ENCODE measurements around the gene ARID3B. TPM values are rescaled to one million over a fixed set of nuclear protein-coding genes. Genes with fewer than 3 reads are reported as not detected.

ARID3B gene
- polyA plus RNA-seq, 1 of the 3 experiments (the other 2 are of a cell fraction), result 3.0 TPM

DNA sequence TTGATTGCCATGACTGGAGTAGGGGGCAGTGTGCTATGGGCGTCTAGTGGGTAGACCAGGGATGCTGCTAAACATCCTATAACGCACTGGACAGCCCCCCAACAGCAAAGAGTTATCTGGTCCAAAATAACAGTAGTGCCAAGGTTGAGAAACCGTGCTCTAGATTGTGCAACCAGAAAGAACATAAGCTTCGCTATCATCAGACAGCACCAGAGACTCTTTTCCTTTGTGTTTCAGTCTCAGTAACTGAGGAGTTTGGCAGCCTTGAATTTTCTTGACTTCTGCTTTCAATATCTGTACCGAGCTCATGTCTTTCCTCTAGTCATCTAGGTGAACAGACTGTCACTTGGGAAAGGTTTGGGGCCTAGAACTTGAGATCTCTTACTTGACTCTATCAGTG, 8.8 kb downstream of the ARID3B start:
- peaks cover 7 to 12% of the 10 kb centered on the region in 2 experiments for H3K36me3 ChIP-seq (replicated peaks in 1 of 2; ENCODE audit: control insufficient read depth in 1 of 2, insufficient read depth in 2 of 2, low read length in 1 of 2)
- DNase-seq, result no peak
- no peak overlapping the region for H3K4me3 ChIP-seq (ENCODE audit: low read depth in 2 of 2, low read length in 1 of 2)
- H3K9me2 ChIP-seq, result no peaks in the 10 kb centered on the region
- ChIA-PET POLR2A (no interaction called here), CTCF (interaction anchor here (1.3 kb wide), 1 partner anchor 85 kb away, joined by 3 read pairs; no protein-coding TSS in a partner anchor)
- no peaks in the 10 kb centered on the region for H3K9me3 ChIP-seq
- WGBS (ENCODE audit: low lambda C conversion rate), result 88% methylated on average over 5 of the region's 5 CpGs
- peaks cover 13 to 20% of the 10 kb centered on the region in 2 experiments for H3K4me1 ChIP-seq (ENCODE audit: control insufficient read depth in 1 of 2, insufficient read depth in 2 of 2, low read depth in 1 of 2, low read length in 1 of 2)
- peaks cover 18% of the 10 kb centered on the region for H3F3A ChIP-seq (replicated peaks; ENCODE audit: insufficient read depth)
- TF ChIP-seq JUND (IDR thresholded peaks at IDR 0.05) (no peak), MEF2A (IDR thresholded peaks at IDR 0.05; ENCODE audit: borderline replicate concordance, low read depth) (no peak), POLR2AphosphoS5 (IDR thresholded peaks at IDR 0.05; ENCODE audit: low read depth, low read length) (no peak), RFX5 (IDR thresholded peaks at IDR 0.05; ENCODE audit: low read length) (no peak), SIN3A (IDR thresholded peaks at IDR 0.05; ENCODE audit: borderline replicate concordance, low read depth, low read length) (no peak), GABPA (IDR thresholded peaks at IDR 0.05; ENCODE audit: low read depth) (no peak), SMC3 (IDR thresholded peaks at IDR 0.05; ENCODE audit: low read depth, low read length) (no peak), YY1 (IDR thresholded peaks at IDR 0.05; ENCODE audit: low read depth) (no peak), RCOR1 (IDR thresholded peaks at IDR 0.05; ENCODE audit: low read length) (no peak)
- TF ChIP-seq, protein P1, sequence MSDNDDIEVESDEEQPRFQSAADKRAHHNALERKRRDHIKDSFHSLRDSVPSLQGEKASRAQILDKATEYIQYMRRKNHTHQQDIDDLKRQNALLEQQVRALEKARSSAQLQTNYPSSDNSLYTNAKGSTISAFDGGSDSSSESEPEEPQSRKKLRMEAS (IDR thresholded peaks at IDR 0.05; ENCODE audit: low read depth), result no peak
- TF ChIP-seq, protein P2, sequence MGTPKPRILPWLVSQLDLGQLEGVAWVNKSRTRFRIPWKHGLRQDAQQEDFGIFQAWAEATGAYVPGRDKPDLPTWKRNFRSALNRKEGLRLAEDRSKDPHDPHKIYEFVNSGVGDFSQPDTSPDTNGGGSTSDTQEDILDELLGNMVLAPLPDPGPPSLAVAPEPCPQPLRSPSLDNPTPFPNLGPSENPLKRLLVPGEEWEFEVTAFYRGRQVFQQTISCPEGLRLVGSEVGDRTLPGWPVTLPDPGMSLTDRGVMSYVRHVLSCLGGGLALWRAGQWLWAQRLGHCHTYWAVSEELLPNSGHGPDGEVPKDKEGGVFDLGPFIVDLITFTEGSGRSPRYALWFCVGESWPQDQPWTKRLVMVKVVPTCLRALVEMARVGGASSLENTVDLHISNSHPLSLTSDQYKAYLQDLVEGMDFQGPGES (IDR thresholded peaks at IDR 0.05; ENCODE audit: low read depth, low read length), result no peak
- TF ChIP-seq, protein P3, sequence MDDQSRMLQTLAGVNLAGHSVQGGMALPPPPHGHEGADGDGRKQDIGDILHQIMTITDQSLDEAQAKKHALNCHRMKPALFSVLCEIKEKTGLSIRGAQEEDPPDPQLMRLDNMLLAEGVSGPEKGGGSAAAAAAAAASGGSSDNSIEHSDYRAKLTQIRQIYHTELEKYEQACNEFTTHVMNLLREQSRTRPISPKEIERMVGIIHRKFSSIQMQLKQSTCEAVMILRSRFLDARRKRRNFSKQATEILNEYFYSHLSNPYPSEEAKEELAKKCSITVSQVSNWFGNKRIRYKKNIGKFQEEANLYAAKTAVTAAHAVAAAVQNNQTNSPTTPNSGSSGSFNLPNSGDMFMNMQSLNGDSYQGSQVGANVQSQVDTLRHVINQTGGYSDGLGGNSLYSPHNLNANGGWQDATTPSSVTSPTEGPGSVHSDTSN (IDR thresholded peaks at IDR 0.05), result no peak
- H2AFZ ChIP-seq (ENCODE audit: low read depth), result no peak overlapping the region
- no peak overlapping the region for H3K27ac ChIP-seq (ENCODE audit: low read depth in 2 of 2, low read length in 1 of 2)
- peaks cover 11% of the 10 kb centered on the region for H3K79me2 ChIP-seq (ENCODE audit: insufficient read depth)
- H3K9ac ChIP-seq, result no peak overlapping the region
- no peaks in the 10 kb centered on the region for H3K27me3 ChIP-seq (ENCODE audit: insufficient read depth)
- peaks cover 57% of the 10 kb centered on the region for H4K20me1 ChIP-seq (ENCODE audit: insufficient read depth)
- H3K4me2 ChIP-seq, result no peak overlapping the region

- Histone ChIP-seq H3K4me3 (ENCODE audit: low read depth in 2 of 2, low read length in 1 of 2) (no peak overlapping the region), H3K9me2 (no peaks in the 10 kb centered on the region), H3K27ac (ENCODE audit: low read depth in 2 of 2, low read length in 1 of 2) (no peak overlapping the region), H2AFZ (ENCODE audit: low read depth) (no peak overlapping the region), H3K27me3 (ENCODE audit: insufficient read depth) (no peaks in the 10 kb centered on the region), H3K9me3 (no peaks in the 10 kb centered on the region), H3K79me2 (ENCODE audit: insufficient read depth) (peaks cover 13% of the 10 kb centered on the region), H3K9ac (no peak overlapping the region), H3F3A (replicated peaks; ENCODE audit: insufficient read depth) (peaks cover 2% of the 10 kb centered on the region), H4K20me1 (ENCODE audit: insufficient read depth) (peaks cover 40% of the 10 kb centered on the region), H3K4me1 (ENCODE audit: control insufficient read depth in 1 of 2, insufficient read depth in 2 of 2, low read depth in 1 of 2, low read length in 1 of 2) (peaks cover 2 to 3% of the 10 kb centered on the region in 2 experiments), H3K36me3 (replicated peaks in 1 of 2; ENCODE audit: control insufficient read depth in 1 of 2, insufficient read depth in 2 of 2, low read length in 1 of 2) (peaks cover 5 to 8% of the 10 kb centered on the region in 2 experiments), H3K4me2 (no peak overlapping the region)
- no peak for DNase-seq
- ChIA-PET CTCF (interaction anchor here (1.3 kb wide), 1 partner anchor 217 kb away, joined by 3 read pairs; no protein-coding TSS in a partner anchor), POLR2A (no interaction called here)
- 100% methylated on average over 3 of the region's 3 CpGs for WGBS (ENCODE audit: low lambda C conversion rate)
- TF ChIP-seq RXRA (IDR thresholded peaks at IDR 0.05; ENCODE audit: borderline replicate concordance, low read depth) (no peak), MXI1 (IDR thresholded peaks at IDR 0.05; ENCODE audit: low read depth, low read length) (no peak), RFX5 (IDR thresholded peaks at IDR 0.05; ENCODE audit: low read length) (no peak), POLR2AphosphoS5 (IDR thresholded peaks at IDR 0.05; ENCODE audit: low read depth, low read length) (no peak), EZH2phosphoT487 (IDR thresholded peaks at IDR 0.05; ENCODE audit: borderline replicate concordance, low read depth) (no peak), TCF12 (IDR thresholded peaks at IDR 0.05) (no peak), ELF1 (IDR thresholded peaks at IDR 0.05) (no peak), JUND (IDR thresholded peaks at IDR 0.05) (no peak), GABPA (IDR thresholded peaks at IDR 0.05; ENCODE audit: low read depth) (no peak), FOXM1 (IDR thresholded peaks at IDR 0.05; ENCODE audit: low read depth) (no peak), REST (IDR thresholded peaks at IDR 0.05; ENCODE audit: low read depth, low read length) (no peak)
- TF ChIP-seq, protein P4, sequence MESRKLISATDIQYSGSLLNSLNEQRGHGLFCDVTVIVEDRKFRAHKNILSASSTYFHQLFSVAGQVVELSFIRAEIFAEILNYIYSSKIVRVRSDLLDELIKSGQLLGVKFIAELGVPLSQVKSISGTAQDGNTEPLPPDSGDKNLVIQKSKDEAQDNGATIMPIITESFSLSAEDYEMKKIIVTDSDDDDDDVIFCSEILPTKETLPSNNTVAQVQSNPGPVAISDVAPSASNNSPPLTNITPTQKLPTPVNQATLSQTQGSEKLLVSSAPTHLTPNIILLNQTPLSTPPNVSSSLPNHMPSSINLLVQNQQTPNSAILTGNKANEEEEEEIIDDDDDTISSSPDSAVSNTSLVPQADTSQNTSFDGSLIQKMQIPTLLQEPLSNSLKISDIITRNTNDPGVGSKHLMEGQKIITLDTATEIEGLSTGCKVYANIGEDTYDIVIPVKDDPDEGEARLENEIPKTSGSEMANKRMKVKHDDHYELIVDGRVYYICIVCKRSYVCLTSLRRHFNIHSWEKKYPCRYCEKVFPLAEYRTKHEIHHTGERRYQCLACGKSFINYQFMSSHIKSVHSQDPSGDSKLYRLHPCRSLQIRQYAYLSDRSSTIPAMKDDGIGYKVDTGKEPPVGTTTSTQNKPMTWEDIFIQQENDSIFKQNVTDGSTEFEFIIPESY (IDR thresholded peaks at IDR 0.05; ENCODE audit: borderline replicate concordance, low read depth), result no peak
Observed at GRCh38 chr15:74551714-74552113, 10.7 kb downstream of the ARID3B start.

Data from SK-N-SH (cell line).